ENCODE results near the gene SLC16A12.

The SLC16A12 gene

GRCh38 chr10:89404104-89405047, 131.0 kb downstream of the SLC16A12 start:
- no peak overlapping the region for H3K4me3 ChIP-seq (ENCODE audit: severe bottlenecking)
- no peaks in the 10 kb centered on the region for H3K9me3 ChIP-seq (ENCODE audit: severe bottlenecking)
- H3K27ac ChIP-seq (ENCODE audit: poor library complexity, severe bottlenecking) = no peak overlapping the region
- no peak for ATAC-seq (ENCODE audit: low read depth)
- H3K4me1 ChIP-seq (ENCODE audit: insufficient read depth, poor library complexity, severe bottlenecking) = no peaks in the 10 kb centered on the region
- no peaks in the 10 kb centered on the region for H3K36me3 ChIP-seq (ENCODE audit: low read depth)
- H3K27me3 ChIP-seq (ENCODE audit: insufficient read depth, poor library complexity, severe bottlenecking) = no peaks in the 10 kb centered on the region
- DNase-seq (ENCODE audit: low spot score) = no peak
- no peak for TF ChIP-seq CTCF (IDR thresholded peaks at IDR 0.05; ENCODE audit: poor library complexity, severe bottlenecking)

GRCh38 chr10:89403043-89403442, 132.4 kb downstream of the SLC16A12 start:
- TF ChIP-seq CTCF (IDR thresholded peaks at IDR 0.05; ENCODE audit: poor library complexity, severe bottlenecking) = no peak
- H3K4me3 ChIP-seq (ENCODE audit: severe bottlenecking) = no peak overlapping the region
- H3K36me3 ChIP-seq (ENCODE audit: low read depth) = no peaks in the 10 kb centered on the region
- ATAC-seq (ENCODE audit: low read depth) (no peak), DNase-seq (ENCODE audit: low spot score) (no peak)
- no peak overlapping the region for H3K27ac ChIP-seq (ENCODE audit: poor library complexity, severe bottlenecking)
- H3K9me3 ChIP-seq (ENCODE audit: severe bottlenecking) = no peaks in the 10 kb centered on the region
- H3K27me3 ChIP-seq (ENCODE audit: insufficient read depth, poor library complexity, severe bottlenecking) = no peaks in the 10 kb centered on the region
- H3K4me1 ChIP-seq (ENCODE audit: insufficient read depth, poor library complexity, severe bottlenecking) = no peaks in the 10 kb centered on the region

GRCh38 chr10:89399956-89400355, 135.4 kb downstream of the SLC16A12 start:
- Histone ChIP-seq H3K4me3 (ENCODE audit: severe bottlenecking) (no peak overlapping the region), H3K4me1 (ENCODE audit: insufficient read depth, poor library complexity, severe bottlenecking) (no peaks in the 10 kb centered on the region), H3K36me3 (ENCODE audit: low read depth) (peaks cover 2% of the 10 kb centered on the region; the same call in 1 of the 2 replicates), H3K27ac (ENCODE audit: poor library complexity, severe bottlenecking) (no peak overlapping the region), H3K9me3 (ENCODE audit: severe bottlenecking) (no peaks in the 10 kb centered on the region), H3K27me3 (ENCODE audit: insufficient read depth, poor library complexity, severe bottlenecking) (no peaks in the 10 kb centered on the region)
- ATAC-seq (ENCODE audit: low read depth) = no peak
- TF ChIP-seq CTCF (IDR thresholded peaks at IDR 0.05; ENCODE audit: poor library complexity, severe bottlenecking) = no peak
- no peak for DNase-seq (ENCODE audit: low spot score)

- no peak for DNase-seq (ENCODE audit: low spot score)
- no peak overlapping the region for H3K27ac ChIP-seq (ENCODE audit: poor library complexity, severe bottlenecking)
- TF ChIP-seq CTCF (IDR thresholded peaks at IDR 0.05; ENCODE audit: poor library complexity, severe bottlenecking) = no peak
These were observed 137.2 kb downstream of the SLC16A12 start for GRCh38 chr10:89398003-89398749.

More at GRCh38 chr10:89398003-89398749, 137.2 kb downstream of the SLC16A12 start:
- ATAC-seq (ENCODE audit: low read depth) = no peak
- Histone ChIP-seq H3K4me1 (ENCODE audit: insufficient read depth, poor library complexity, severe bottlenecking) (peaks cover 10% of the 10 kb centered on the region), H3K27me3 (ENCODE audit: insufficient read depth, poor library complexity, severe bottlenecking) (no peaks in the 10 kb centered on the region), H3K9me3 (ENCODE audit: severe bottlenecking) (no peaks in the 10 kb centered on the region), H3K4me3 (ENCODE audit: severe bottlenecking) (no peak overlapping the region), H3K36me3 (ENCODE audit: low read depth) (peaks cover 2% of the 10 kb centered on the region; the same call in 1 of the 2 replicates)

Measured in RWPE2 (cell line).